Astrocyte of the spinal cord (primary cell): ENCODE data around the gene FNIP2.
"Not testable (repeated sequence)": the region's sequence is repeated elsewhere in the genome, so short reads cannot be mapped to it uniquely, and the experiment has no call there.

Experiments used
- DNase-seq: peaks from one replicate; pipeline ENCODE4 v3.0.0; 2011; ENCODE audit warnings: low read depth, low spot score
- H3K4me3 ChIP-seq: 2 replicates; pipeline ENCODE4 v1.5.1; 2011; ENCODE audit warnings: low read depth, mild to moderate bottlenecking, low read length, moderate library complexity
- in situ Hi-C: cut with HindIII; loops from 2 replicates; pipeline ENCODE4 v1.10.0; 2017; ENCODE audit warnings: low sequenced_read_pairs
- TF ChIP-seq, protein P1 (sequence below): IDR thresholded peaks from 2 replicates; pipeline ENCODE4 v1.5.1; 2012; ENCODE audit warnings: low read depth, mild to moderate bottlenecking, low read length, inconsistent platforms

Gene FNIP2

DNA sequence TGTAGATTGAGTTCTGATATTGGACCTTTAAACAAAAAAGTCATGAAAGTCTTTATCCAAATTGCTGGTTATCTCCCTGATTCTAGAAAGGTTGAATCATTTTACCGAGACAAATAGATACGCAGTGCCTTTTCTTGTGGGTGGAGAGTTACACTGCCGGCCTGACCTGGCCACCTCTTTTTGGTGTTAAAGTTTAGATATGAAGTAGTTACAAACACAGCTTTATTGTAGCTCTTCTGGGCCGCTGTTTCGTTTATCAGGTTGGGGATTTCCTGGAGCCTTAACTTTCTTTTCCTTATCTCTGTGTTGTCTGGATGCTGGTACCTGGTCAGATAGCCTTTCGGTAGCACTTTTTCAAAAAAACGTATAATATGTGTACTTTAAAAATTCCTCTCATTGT lies 31.0 kb downstream of the FNIP2 start:
- H3K4me3 ChIP-seq: no peak overlapping the region
- TF ChIP-seq, protein P1, sequence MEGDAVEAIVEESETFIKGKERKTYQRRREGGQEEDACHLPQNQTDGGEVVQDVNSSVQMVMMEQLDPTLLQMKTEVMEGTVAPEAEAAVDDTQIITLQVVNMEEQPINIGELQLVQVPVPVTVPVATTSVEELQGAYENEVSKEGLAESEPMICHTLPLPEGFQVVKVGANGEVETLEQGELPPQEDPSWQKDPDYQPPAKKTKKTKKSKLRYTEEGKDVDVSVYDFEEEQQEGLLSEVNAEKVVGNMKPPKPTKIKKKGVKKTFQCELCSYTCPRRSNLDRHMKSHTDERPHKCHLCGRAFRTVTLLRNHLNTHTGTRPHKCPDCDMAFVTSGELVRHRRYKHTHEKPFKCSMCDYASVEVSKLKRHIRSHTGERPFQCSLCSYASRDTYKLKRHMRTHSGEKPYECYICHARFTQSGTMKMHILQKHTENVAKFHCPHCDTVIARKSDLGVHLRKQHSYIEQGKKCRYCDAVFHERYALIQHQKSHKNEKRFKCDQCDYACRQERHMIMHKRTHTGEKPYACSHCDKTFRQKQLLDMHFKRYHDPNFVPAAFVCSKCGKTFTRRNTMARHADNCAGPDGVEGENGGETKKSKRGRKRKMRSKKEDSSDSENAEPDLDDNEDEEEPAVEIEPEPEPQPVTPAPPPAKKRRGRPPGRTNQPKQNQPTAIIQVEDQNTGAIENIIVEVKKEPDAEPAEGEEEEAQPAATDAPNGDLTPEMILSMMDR: no peak
- in situ Hi-C loops: no loop called here
- DNase-seq: no peak

DNA sequence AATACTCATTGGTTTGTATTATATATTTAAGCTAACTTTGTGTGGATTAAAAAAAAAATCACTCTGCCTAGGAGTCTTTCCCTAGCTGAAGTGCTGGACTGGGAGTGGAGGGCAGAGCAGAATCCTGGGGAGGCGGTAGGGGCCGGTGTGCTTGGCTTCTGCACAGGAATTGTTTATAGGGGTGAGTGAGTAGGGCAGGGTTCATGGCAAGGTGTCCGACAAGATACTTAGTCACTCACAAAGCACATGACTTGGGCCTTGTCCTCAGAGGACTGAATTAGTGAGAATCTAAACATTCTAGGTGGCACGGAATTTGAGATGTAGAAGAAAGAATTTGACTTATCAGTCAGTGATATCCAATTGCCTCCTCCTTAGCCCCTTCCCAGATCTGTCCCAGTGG lies 32.2 kb downstream of the FNIP2 start:
- H3K4me3 ChIP-seq: no peak overlapping the region
- TF ChIP-seq, protein P1: no peak
- DNase-seq: no peak
- in situ Hi-C loops: no loop called here

DNA sequence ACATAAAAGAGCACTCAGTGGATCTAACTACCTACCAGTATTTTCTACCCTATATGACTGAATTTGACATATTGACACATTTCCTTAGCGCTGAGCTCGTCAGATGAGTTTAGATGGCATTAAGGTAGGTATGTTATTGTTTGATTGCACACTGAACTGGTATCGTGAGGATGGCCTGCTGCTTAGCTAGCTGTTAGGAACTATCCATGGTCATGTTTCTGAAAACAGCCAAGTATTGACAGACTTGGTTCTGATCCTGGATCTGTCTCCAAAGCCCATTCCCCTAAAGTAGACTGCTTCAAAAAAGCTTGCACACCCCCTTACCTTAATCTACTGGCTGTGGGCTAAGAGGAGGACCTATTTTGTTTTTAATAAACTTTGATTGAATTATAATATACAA lies 32.9 kb downstream of the FNIP2 start:
- H3K4me3 ChIP-seq: no peak overlapping the region
- no peak for DNase-seq
- in situ Hi-C loops: no loop called here
- TF ChIP-seq, protein P1: no peak

DNA sequence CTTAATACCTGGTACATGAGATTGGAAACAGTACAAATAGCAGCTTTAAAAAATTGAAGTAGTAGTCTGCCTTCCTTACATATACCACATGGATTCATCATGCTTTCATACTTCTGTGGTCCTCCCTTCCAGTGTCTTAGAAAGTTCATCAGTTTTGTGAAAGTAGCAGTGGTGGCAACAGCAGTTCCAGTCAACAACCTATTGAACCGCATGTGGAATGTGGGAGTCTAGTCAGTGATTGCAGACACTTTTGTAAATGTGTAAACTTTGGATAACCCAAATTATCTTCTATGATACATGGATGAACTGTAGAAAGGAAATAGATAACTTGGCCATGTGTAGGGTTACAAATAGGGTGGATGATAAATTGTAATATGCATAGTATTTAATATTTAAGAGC lies 34.1 kb downstream of the FNIP2 start:
- TF ChIP-seq, protein P1: no peak
- DNase-seq: no peak
- no peak overlapping the region for H3K4me3 ChIP-seq
- in situ Hi-C loops: no loop called here

DNA sequence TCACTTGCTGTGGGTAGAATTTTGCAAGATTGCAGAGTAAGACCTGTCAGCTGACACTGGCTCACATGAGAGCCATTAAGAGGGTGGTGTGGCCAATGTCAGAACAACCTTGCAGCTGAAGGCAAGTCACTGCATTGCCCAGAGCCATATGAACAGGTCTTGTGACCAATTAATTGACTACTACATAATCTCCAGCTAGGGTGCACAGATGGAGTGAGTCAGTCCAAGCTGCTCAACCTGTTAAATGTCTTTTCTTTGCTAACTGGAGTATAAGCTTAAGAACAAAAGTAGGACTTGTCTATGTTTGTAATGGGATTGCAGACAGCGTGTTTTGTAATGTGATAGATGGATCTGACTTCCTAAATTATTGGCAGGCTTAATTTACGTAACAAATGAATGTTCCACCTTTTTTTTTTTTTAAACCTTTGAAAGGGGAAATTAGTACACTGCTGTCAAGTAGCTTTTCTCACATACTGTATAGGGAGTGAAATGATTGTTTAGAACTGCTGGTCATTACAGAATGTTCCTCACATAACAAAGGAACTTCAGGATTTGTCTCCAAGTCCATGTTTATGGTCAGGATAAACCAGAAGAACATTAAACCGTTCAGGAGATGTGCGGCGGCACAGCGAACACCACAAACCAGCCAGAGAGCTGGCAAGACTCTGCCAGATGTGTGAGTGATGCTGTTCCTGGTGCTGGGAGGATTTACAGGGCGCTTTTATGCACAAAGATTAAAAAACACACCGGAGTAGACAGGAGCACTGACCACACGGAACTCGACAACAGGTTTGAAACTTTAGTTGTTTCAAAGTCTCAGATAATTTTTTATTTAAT lies 37.0 kb downstream of the FNIP2 start:
- in situ Hi-C loops: no loop called here
- DNase-seq: no peak
- TF ChIP-seq, protein P1: no peak
- no peak overlapping the region for H3K4me3 ChIP-seq

DNA sequence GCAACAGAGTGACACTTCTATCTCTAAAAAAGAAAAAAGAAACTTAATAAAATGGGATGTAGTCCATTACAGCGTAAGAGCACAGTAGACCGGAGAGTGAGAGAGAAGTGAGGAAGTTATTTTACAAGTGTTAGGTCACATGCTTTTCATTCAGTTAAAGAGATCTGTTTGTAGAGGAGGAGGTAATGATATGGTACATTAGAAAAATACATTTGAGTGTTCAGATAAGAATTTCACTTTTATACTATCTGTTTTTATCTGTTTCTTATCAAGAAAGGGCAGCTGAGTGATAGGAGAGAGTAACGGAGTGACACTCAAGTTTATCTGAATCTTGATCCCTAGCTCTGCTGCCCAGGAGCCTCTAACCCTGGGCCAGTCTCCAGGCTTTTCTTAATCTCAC lies 38.9 kb downstream of the FNIP2 start:
- TF ChIP-seq, protein P1: no peak
- in situ Hi-C loops: no loop called here
- no peak overlapping the region for H3K4me3 ChIP-seq
- no peak for DNase-seq

DNA sequence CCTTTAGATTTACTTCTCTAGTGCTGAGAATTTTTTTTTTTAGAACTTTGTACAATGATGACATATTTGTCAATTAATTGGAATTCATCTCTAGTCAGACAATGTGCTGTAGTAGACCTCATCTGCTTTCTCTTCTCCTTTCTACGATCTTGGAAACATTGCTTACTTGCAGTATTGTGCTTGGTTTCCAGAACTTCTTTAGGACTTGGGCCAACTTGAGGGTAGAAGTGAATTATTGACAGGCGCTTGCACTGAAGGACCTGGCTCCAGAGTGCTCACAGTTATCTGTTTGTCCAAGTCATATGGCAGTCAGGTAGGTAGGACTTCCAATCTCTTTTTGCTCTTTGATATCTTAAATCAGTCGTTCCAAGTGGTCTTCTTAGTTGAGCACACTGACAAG lies 39.6 kb downstream of the FNIP2 start:
- in situ Hi-C loops: no loop called here
- TF ChIP-seq, protein P1: no peak
- no peak for DNase-seq
- no peak overlapping the region for H3K4me3 ChIP-seq

DNA sequence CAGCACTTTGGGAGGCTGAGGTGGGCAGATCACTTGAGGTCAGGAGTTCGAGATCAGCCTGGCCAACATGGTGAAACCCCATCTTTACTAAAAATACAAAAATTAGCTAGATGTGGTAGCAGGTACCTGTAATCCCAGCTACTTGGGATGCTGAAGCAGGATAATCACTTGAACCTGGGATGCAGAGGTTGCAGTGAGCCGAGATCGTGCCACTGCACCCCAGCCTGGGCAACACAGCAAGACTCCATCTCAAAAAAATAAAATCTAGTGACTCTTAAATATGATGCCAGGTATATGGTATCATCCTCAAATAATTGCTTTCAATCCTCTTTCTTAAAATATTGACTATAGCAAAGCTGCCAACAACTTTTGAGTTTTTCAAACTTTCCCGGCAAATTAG lies 40.4 kb downstream of the FNIP2 start:
- in situ Hi-C loops: not testable (repeated sequence)

More for the DNA sequence above, 40.4 kb downstream of the FNIP2 start:
- DNase-seq, H3K4me3 ChIP-seq: not testable (repeated sequence)
